Effector CD4-positive, alpha-beta T cell (primary cell): ENCODE measurements around the gene CLTRN. TPM values are rescaled to one million over a fixed set of nuclear protein-coding genes. Genes with fewer than 3 reads are reported as not detected.
"Not testable (repeated sequence)": the region's sequence is repeated elsewhere in the genome, so short reads cannot be mapped to it uniquely, and the experiment has no call there.

Source experiments
- DNase-seq: peaks from one replicate; pipeline ENCODE4 v3.0.0-alpha.2; 2020
- total RNA-seq: gene quantifications from one replicate; lab custom pipeline; 2026; lab: John Stamatoyannopoulos, UW

The CLTRN gene
- total RNA-seq: not detected

DNA sequence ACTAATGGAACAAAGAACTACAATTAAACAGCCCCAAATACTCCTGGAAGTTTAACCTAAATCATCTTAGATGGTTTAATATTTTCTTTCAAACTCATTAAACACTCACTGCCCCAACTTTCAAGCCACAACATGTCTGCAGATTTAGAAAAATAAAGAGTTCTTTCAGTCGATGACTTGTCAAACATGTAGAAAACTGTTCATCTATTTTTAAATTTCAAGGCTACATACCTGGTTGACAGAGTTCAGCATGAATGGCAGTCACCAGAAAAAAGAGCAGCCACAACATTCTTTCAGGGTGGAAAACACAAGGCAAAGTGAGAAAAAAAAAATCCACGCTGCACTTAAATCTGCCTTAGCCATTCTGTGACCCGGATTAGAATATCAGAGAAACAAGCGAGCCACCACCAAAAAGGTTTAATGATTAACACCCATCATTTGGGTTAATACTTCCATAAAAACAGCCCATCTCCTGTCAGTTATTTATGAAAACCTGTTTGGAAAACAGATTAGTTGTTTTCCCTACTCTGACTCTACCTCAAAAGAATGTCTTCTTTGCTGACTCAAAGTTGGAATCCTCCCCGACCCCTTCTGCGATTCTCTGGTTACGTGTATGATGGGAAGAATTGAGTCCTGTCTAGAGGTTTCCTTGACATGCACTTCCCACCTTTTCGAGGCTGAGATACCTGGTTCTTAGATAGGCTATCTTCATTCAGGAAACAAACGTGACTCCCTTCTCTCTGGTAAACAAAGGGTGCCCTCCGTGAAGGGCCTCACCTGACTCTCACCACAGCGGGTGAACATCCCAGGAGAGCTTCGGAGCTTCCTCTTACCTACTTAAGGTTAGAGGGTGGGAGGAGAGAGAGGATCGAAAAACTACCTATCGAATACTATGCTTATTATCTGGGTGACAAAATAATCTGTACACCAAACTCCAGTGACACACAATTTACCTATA is at the start of gene CLTRN:
CLTRN (minus strand) TSS at position 319 of the 958 bp plus-strand sequence; CDS start at position 289, 30 bp downstream.
- no peak for DNase-seq

GRCh38 chrX:15704273-15704672 is 39.7 kb upstream of the CLTRN start:
- not testable (repeated sequence) for DNase-seq

DNA sequence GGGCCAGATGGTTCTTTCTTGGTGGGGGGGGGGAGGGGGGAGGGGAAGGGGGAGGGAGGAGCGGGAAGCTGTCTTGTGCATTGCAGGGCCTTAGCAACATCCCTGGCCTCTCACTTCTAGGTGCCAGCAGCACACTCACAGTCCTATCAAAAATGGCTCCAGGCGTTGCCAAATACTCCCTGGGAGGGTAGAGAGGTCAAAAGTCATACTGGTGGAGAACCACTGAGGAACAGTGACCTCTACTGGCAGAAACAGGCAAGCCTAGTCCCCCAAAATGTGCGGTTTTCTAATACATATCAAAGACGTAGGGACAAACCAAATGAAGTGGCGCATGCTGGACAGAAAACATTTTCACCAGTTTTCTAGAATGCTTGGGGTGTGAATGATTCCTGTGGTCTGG is 39.2 kb upstream of the CLTRN start:
- DNase-seq: not testable (repeated sequence)

- no peak for DNase-seq
These were observed 38.1 kb upstream of the CLTRN start for GRCh38 chrX:15702488-15703371.

GRCh38 chrX:15696516-15696915 is 31.9 kb upstream of the CLTRN start:
- DNase-seq: no peak

DNA sequence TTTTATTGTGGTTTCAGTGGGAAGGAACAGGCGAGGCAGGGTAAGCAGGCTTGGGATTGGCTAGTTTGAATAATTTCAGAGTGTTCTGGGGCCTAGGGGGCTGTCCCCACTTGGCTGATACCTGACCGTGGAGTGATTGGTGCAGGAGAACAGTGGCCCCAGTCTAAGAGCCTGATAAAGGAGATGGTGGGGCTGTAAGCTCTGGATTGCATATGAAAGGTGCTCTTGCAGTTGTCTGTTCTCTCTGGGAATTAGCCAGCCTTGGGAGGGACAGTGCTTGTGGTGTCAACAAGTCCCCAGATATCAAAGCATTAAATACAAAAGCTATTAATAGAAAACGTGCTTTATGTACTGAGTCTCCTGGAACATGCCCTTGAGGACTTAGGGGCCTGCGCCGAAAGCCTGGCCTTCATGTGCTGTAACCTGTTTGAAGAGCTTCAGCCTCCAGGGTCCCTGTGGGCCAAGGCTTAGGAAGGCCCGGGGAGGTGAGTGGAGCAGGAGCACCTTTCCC is 30.4 kb upstream of the CLTRN start:
- no peak for DNase-seq

DNA sequence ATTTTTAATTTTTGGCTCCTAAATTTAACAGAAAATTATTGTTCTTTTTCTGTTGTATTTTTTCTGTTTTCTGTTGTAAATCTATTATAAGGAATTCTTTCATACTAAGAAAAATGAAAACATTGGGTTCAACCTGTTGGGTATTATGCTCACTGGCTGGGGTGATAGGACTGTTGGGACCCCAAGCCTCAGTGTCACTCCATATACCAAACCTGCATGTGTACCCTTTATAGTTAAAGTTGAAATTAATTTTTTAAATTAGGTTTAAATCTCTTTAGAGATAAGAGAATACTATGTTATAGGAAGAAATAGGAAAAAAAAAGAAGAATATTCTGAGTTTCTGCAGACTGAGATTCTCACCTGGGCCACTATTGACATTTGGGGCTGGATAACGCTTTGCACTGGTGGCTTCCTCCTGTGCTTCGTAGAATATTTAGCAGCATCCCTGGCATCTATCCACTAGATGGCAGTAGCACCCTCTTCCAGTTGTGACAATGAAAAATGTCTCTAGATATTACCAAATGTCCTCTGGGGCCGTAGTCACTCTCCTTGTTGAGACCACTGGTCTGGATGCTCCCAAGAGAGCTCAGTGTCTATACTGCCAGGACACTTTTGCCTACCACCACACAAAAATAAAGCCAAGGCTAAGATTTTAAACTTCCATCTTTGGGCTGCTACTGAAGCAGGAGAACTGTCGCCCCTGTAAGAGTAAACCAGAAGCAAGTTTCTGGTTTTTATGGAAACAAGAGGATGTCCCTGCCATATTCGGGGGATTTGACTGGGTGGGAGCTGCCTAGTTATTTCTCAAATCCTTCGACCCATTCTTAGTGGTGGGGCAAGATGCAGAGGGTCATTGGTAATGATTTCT is 22.4 kb upstream of the CLTRN start:
- peak; percentile 65 for DNase-seq

GRCh38 chrX:15683193-15683592 is 18.6 kb upstream of the CLTRN start:
- DNase-seq: no peak

- DNase-seq: no peak
These were observed 16.8 kb upstream of the CLTRN start for GRCh38 chrX:15681433-15681832.

- no peak for DNase-seq
These were observed 15.8 kb upstream of the CLTRN start for GRCh38 chrX:15680401-15680800.

DNA sequence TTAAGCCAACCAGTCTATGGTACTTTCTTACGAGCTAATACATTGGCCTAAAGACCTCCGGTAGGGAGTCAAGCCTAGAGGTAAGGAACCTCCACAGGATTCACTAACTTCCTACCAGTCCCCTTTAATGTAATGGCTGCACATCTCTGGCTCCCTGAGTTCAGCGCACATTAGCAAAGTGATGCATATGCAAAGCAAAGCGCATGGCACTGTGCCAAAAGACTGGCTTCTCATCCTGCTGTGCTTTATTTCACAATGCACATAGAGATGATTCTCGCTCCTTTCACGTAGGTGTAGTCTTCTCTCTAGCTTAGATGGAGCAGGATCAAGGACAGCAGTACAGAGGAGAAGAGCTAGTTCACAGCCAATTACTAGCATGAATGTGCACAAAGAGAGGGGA is 14.6 kb upstream of the CLTRN start:
- no peak for DNase-seq

DNA sequence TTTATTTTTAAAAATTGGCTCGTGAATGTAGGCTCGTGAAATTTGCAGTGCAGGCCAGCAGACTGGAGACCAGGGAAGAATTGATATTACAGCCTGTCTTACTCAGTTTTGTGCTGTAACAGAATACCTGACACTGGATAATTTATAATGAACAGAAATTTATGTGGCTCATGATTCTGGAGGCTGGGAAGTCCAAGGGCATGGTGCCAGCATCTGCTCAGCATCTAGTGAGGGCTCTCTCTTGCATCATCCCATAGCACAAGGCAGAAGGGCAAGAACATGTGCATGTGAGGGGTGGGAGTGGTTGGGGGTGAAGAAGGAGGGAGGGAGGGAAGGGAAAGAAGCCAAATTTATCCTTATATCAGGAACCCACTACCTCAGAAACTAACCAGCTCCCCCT is 13.7 kb upstream of the CLTRN start:
- no peak for DNase-seq

- no peak for DNase-seq
These were observed 12.3 kb upstream of the CLTRN start for GRCh38 chrX:15676886-15677285.

- peak; percentile 83 for DNase-seq
These were observed 10.9 kb upstream of the CLTRN start for GRCh38 chrX:15675490-15675921.

- peak; percentile 88 for DNase-seq
These were observed 10.4 kb upstream of the CLTRN start for GRCh38 chrX:15674841-15675489.

- DNase-seq: no peak
These were observed 9.9 kb upstream of the CLTRN start for GRCh38 chrX:15674514-15674840.

GRCh38 chrX:15673970-15674369 is 9.4 kb upstream of the CLTRN start:
- no peak for DNase-seq

GRCh38 chrX:15672881-15673280 is 8.3 kb upstream of the CLTRN start:
- DNase-seq: no peak

GRCh38 chrX:15663439-15663838 is 1.2 kb downstream of the CLTRN start:
- no peak for DNase-seq

- DNase-seq: not testable (repeated sequence)
These were observed 9.8 kb downstream of the CLTRN start for GRCh38 chrX:15654804-15655203.

- DNase-seq: no peak
These were observed 10.6 kb downstream of the CLTRN start for GRCh38 chrX:15653961-15654360.

DNA sequence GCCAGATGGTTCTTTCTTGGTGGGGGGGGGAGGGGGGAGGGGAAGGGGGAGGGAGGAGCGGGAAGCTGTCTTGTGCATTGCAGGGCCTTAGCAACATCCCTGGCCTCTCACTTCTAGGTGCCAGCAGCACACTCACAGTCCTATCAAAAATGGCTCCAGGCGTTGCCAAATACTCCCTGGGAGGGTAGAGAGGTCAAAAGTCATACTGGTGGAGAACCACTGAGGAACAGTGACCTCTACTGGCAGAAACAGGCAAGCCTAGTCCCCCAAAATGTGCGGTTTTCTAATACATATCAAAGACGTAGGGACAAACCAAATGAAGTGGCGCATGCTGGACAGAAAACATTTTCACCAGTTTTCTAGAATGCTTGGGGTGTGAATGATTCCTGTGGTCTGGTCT is 17.1 kb downstream of the CLTRN start:
- DNase-seq: not testable (repeated sequence)
